ENCODE results near the gene PEAK1.

PEAK1 gene

DNA sequence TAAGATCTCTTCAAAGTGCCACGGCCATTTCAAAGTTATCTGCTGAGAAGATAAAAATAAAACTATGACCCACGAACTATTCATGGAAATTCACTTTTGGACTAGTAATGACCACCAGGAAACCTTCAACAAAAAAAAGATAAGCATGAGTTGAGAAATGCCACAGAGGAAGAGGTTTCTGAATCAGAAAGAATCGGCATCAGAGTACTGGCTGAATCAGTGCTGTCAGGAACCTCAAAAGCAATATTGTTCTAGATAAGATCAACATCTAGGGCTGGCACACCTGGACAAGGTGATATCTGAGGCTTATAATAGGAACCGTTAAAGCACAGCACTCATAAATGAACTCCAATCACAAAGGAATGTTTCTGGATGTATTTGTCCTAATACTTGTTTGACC is 72.7 kb downstream of the PEAK1 start:
- ATAC-seq (ENCODE audit: low read depth) (no peak), DNase-seq (ENCODE audit: low spot score in 2 of 2) (no peak)
- Mint-ChIP-seq H3K4me3 (no peak overlapping the region), H3K27ac (no peak overlapping the region), H3K27me3 (no peaks in the 10 kb centered on the region), H3K36me3 (peaks cover 16% of the 10 kb centered on the region), H3K4me1 (peaks cover 2% of the 10 kb centered on the region), H3K9me3 (peaks cover under 1% of the 10 kb centered on the region)

DNA sequence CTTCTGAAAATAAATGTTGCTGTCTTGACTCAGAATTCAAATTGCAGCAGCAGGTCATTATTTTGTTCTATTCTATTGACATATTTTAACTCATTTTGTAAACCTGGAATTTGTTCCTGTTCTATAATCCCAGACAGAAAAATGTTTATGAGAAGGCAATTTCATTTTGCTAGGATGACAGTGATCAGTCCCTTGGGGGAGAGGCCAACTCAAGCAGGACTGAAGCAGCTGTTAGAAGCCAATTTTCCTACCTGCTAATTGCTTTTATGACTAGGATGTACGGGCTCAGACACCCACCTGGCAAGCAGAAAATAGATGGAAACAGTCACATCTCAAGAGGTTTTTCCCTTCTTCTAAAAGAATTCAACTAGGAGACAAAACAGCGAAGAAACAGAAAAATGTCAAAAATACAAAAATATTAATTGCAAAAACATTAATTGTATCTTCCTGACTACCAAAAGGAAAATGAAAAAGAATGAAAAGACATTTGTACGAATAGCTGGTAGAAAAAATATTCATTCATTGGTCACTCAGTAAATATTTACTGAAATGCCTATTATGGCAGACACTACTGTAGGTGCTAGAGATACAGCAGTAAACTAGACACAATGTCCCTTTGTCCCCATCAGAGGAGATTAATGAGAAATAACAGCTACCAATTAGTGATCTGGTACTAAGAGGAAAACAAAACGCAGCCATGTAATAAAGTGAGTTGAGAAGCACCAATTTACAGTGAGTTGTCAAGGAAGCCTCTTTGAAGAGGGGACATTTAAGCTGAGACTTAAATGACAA is 73.5 kb downstream of the PEAK1 start:
- DNase-seq (ENCODE audit: low spot score in 2 of 2) (no peak), ATAC-seq (ENCODE audit: low read depth) (no peak)
- Mint-ChIP-seq H3K4me3 (no peak overlapping the region), H3K27ac (no peak overlapping the region), H3K9me3 (peaks cover 5% of the 10 kb centered on the region), H3K4me1 (peaks cover 2% of the 10 kb centered on the region), H3K36me3 (peaks cover 20% of the 10 kb centered on the region), H3K27me3 (no peaks in the 10 kb centered on the region)

DNA sequence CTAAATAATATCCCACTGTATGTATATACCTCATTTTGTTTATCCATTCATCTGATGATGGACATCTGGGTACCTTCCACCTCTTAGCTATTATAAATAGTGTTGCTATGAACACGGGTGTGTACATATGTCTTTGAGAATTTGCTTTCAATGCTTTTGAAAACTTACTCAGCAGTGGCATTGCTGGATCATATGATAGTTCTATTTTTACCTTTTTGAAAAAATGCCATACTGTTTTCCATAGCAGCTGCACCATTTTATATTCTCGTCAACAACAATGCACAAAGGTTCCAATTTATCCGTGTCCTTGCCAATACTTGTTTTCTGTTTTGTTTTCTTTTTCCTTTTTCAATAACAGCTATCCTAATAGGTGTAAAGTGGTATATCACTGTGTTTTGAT is 77.1 kb downstream of the PEAK1 start:
- no peaks in the 10 kb centered on the region for H3K4me1 Mint-ChIP-seq
- ATAC-seq (ENCODE audit: low read depth) (no peak), DNase-seq (ENCODE audit: low spot score in 2 of 2) (no peak)
- H3K9me3 Mint-ChIP-seq: peaks cover 5% of the 10 kb centered on the region
- no peaks in the 10 kb centered on the region for H3K27me3 Mint-ChIP-seq
- H3K36me3 Mint-ChIP-seq: peaks cover 20% of the 10 kb centered on the region
- no peak overlapping the region for H3K27ac Mint-ChIP-seq
- no peak overlapping the region for H3K4me3 Mint-ChIP-seq

DNA sequence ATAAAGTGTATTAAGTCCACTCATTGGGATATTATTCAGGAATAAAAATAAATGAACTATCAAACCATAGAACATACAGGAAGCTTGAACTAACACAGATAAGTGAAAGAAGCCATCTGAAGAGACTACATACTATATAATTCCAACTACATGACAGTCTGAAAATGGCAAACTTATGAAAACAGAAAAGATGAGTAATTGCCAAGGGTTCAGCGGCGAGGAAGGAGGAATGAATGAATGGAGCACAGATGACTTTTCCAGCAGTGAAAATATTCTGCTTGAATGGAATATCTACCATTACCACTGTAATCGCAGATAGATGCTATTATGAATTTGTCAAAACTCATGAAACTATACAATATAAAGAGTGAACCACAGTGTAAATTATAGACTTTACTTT is 79.7 kb downstream of the PEAK1 start:
- H3K27ac Mint-ChIP-seq: no peak overlapping the region
- H3K36me3 Mint-ChIP-seq: peaks cover 16% of the 10 kb centered on the region
- peaks cover 5% of the 10 kb centered on the region for H3K9me3 Mint-ChIP-seq
- ATAC-seq (ENCODE audit: low read depth) (no peak), DNase-seq (ENCODE audit: low spot score in 2 of 2) (no peak)
- H3K4me3 Mint-ChIP-seq: no peak overlapping the region
- peaks cover 2% of the 10 kb centered on the region for H3K4me1 Mint-ChIP-seq
- H3K27me3 Mint-ChIP-seq: no peaks in the 10 kb centered on the region

DNA sequence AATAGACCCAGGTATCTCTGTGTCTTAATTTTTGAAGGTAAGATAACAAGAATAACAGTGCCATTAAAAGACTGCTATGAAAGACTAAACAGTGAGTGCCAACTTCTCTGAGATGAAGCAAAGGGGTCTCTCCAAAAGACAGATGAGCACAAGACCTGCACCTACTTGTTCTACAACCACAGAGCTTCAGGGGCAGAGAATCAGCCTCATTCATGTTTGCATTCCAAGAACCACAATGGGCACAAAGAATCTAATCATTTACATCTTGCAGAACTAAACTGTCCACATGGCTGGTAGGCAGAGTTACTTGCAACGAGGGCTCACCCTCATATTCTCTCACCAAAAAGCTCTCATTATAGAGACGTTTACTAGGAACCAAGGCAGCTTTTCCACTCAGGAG is 83.9 kb downstream of the PEAK1 start:
- Mint-ChIP-seq H3K27me3 (no peaks in the 10 kb centered on the region), H3K27ac (no peak overlapping the region), H3K4me3 (no peak overlapping the region), H3K4me1 (peaks cover 2% of the 10 kb centered on the region), H3K36me3 (peaks cover 4% of the 10 kb centered on the region), H3K9me3 (no peaks in the 10 kb centered on the region)
- no peak for DNase-seq (ENCODE audit: low spot score in 2 of 2)
- no peak for ATAC-seq (ENCODE audit: low read depth)

DNA sequence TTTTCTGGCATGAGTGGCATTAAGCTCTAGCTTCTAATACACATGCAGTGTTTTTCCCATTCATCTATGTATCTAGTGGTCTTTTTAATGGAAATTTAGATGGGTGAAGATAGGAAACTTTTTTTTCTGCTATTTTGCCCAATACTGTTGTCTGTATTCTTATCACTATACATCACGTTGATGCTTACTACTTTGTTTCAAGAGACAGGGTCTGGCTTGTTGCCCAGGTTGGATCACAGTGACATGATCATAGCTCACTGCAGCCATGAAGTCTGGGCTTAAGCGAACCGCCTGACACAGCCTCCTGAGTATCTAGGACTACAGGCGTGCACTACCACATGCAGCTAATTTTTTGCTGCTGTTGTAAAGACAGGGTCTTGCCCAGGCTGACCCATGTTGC is 84.6 kb downstream of the PEAK1 start:
- H3K4me1 Mint-ChIP-seq: peaks cover 6% of the 10 kb centered on the region
- H3K27ac Mint-ChIP-seq: no peak overlapping the region
- no peaks in the 10 kb centered on the region for H3K27me3 Mint-ChIP-seq
- DNase-seq (ENCODE audit: low spot score in 2 of 2): no peak
- peaks cover 3% of the 10 kb centered on the region for H3K36me3 Mint-ChIP-seq
- H3K9me3 Mint-ChIP-seq: no peaks in the 10 kb centered on the region
- ATAC-seq (ENCODE audit: low read depth): no peak
- H3K4me3 Mint-ChIP-seq: no peak overlapping the region

DNA sequence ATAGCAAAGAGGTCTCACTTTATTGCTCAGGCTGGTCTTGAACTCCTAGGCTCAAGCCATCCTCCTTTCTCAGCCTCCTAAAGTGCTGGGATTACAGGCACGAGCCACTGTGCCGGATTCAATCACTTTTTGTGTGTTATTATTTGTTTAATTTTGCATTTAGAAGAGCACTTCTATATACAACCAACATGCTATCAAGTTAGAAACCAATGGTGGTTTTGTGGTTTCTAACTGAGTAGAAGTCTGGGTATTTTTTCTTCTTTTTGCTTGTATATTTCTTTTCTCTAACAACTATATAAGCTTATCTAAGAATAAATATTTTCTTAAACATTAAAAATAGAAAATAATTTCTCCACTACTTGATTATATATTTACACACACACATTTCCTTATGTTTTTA is 86.7 kb downstream of the PEAK1 start:
- Mint-ChIP-seq H3K4me3 (no peak overlapping the region), H3K27me3 (no peaks in the 10 kb centered on the region), H3K36me3 (peaks cover 3% of the 10 kb centered on the region), H3K9me3 (no peaks in the 10 kb centered on the region), H3K27ac (no peak overlapping the region), H3K4me1 (peaks cover 6% of the 10 kb centered on the region)
- no peak for ATAC-seq (ENCODE audit: low read depth)
- DNase-seq (ENCODE audit: low spot score in 2 of 2): no peak

DNA sequence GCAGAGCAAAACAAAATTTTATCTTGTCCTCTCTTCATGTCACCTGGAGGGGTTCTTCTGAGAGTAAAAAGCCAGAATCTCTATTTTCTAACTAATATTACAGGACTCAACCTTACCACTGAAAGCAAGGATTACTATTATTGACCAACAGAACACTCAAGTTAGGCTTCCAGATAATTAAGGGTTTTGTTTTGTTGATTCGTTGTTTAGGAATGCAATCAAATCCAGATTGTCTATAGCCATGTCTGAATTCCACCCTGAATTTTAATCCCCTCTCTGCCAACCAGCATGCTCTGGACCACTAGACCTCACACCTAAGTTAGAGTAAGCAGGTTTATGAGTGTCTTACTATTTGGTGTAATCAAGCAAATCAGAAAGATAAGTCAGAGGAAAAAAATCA is 90.7 kb downstream of the PEAK1 start:
- no peak for DNase-seq (ENCODE audit: low spot score in 2 of 2)
- no peak for ATAC-seq (ENCODE audit: low read depth)
- Mint-ChIP-seq H3K36me3 (peaks cover 4% of the 10 kb centered on the region), H3K4me1 (peaks cover 6% of the 10 kb centered on the region), H3K27ac (no peak overlapping the region), H3K27me3 (no peaks in the 10 kb centered on the region), H3K4me3 (no peak overlapping the region), H3K9me3 (no peaks in the 10 kb centered on the region)

DNA sequence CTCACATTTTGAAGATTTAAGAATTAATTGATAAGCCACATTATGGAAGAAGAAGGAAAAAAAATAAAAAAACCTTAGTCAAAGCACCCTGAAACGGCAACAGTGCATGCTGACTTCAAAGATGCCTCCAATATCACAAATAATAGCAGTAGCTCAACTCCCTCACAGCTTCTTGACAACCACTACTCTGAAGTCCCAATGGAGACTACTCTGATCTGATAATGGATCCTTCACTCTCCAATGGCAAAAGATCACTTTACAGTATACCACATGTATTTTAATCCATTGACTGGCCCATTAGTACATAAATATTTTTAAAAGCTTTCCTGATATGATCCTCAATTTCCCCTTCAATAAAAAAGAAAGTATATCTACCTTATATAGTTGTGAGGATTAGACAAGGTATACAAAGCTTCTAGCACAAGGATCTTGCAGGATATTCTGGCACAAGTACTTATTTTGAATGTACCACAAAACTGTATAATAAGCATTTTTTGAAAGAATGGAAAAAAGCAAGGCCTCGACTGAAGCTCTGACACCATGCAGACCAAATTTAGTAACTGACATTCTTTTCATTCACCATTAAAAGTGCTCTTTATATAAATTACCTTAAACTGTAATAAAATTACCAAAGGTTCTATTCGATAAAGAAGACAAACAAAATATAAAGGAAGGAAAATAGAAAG is 91.9 kb downstream of the PEAK1 start:
- Mint-ChIP-seq H3K27me3 (no peaks in the 10 kb centered on the region), H3K9me3 (no peaks in the 10 kb centered on the region), H3K4me3 (no peak overlapping the region), H3K27ac (no peak overlapping the region), H3K36me3 (peaks cover 4% of the 10 kb centered on the region), H3K4me1 (peaks cover 6% of the 10 kb centered on the region)
- ATAC-seq (ENCODE audit: low read depth) (no peak), DNase-seq (ENCODE audit: low spot score in 2 of 2) (no peak)

DNA sequence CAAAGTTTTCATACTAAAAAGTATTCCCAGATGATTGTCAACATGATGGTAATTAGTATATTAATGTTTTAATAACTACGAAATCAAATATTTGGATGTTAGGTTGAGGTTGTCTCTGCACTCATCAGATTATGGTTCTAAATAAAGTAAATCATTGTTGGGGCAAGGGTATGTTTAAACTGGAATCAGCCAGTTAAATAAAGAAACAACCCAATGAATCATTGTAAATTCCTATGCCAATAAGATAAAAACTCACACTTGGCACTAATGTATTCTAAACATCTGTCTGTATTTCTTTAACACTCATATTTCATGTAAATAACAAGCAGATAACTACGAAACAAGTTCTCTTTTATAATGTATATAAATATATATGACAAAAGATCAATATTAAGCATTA is 92.7 kb downstream of the PEAK1 start:
- no peak for ATAC-seq (ENCODE audit: low read depth)
- H3K36me3 Mint-ChIP-seq: peaks cover 4% of the 10 kb centered on the region

DNA sequence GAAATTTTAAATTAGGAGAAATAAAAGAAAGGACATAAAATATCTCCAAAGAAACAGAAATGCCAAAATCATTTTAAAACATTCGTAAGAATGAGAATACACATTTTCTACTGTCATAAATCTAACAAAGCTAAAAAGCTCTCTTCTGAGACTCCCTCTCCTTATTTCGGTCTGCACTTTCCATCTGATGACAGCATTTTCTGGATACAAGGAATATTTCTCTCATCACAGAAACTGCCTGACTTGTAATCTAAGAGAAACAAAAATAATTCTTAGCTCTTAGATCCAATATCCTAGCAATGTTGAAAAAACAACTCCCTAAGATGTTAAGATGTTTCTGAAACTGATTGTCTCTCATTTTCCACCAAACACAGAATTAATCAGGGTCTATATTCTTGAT is 93.5 kb downstream of the PEAK1 start:
- DNase-seq (ENCODE audit: low spot score in 2 of 2): no peak
- Mint-ChIP-seq H3K4me1 (peaks cover 6% of the 10 kb centered on the region), H3K4me3 (no peak overlapping the region), H3K27me3 (no peaks in the 10 kb centered on the region), H3K27ac (no peak overlapping the region), H3K36me3 (peaks cover 8% of the 10 kb centered on the region), H3K9me3 (no peaks in the 10 kb centered on the region)
- ATAC-seq (ENCODE audit: low read depth): no peak

More for the DNA sequence above, 92.7 kb downstream of the PEAK1 start:
- no peak for DNase-seq (ENCODE audit: low spot score in 2 of 2)
- H3K4me1 Mint-ChIP-seq: peaks cover 6% of the 10 kb centered on the region
- no peak overlapping the region for H3K27ac Mint-ChIP-seq
- no peak overlapping the region for H3K4me3 Mint-ChIP-seq
- H3K27me3 Mint-ChIP-seq: no peaks in the 10 kb centered on the region
- no peaks in the 10 kb centered on the region for H3K9me3 Mint-ChIP-seq

DNA sequence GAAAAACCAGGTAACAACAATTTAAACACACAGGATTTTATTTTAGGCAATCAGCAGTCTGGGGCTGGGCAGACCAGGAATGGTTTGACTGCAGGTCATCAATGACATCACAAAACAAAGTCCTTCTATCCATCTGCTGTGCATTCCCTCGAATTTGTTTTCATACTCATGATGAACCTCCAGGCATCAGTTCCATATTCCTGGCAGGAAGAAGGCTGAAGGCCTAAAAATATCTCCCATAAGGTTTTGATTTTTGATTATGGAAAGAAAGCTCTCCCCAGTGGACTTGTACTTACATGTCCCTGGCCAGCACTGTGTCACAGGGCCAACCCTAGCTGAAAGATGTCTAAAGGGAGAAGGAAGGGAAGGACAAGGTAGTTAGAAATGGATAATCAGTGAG is 107.4 kb downstream of the PEAK1 start:
- Mint-ChIP-seq H3K9me3 (no peaks in the 10 kb centered on the region), H3K36me3 (peaks cover 6% of the 10 kb centered on the region), H3K4me3 (no peak overlapping the region), H3K27ac (no peak overlapping the region), H3K4me1 (peaks cover 14% of the 10 kb centered on the region), H3K27me3 (no peaks in the 10 kb centered on the region)
- DNase-seq (ENCODE audit: low spot score in 2 of 2) (no peak), ATAC-seq (ENCODE audit: low read depth) (no peak)

DNA sequence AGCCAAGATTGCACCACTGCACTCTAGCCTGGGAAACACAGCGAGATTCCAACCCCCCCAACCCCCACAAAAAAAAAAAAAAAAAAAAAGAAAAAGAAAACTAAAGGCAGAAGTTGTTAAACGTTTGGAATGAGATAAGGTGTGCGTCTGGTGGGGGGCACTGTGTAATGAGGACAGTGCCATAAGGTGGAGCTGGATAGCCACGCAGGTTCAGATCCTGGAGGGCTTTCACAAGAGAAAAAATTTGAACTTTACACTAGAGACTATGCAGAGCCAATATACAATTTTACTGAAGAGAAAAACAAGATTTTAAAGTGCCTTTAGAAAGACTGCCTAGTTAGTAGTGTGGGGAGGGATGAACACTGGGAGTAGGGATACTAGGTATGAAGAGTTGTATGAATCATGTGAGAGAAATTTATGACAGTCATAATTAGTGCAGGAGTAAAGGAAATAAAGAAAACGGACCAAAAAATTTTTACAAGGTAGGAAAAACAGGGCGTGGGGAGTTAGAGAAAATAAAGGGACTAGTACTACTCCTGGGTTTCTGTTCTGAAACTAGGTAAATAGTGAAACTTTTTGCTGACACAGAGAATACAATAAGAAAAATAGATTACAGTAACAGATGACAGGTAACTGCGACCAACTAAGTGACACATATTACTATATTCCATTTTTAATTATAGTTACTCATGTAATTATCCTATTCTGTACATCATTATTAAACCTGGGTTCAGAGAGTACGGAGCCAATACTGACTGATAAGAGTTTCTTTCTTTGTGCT is 108.1 kb downstream of the PEAK1 start:
- no peaks in the 10 kb centered on the region for H3K27me3 Mint-ChIP-seq
- H3K4me1 Mint-ChIP-seq: peaks cover 14% of the 10 kb centered on the region
- H3K27ac Mint-ChIP-seq: no peak overlapping the region
- H3K9me3 Mint-ChIP-seq: no peaks in the 10 kb centered on the region
- ATAC-seq (ENCODE audit: low read depth): no peak
- no peak overlapping the region for H3K4me3 Mint-ChIP-seq
- no peak for DNase-seq (ENCODE audit: low spot score in 2 of 2)
- peaks cover 6% of the 10 kb centered on the region for H3K36me3 Mint-ChIP-seq

DNA sequence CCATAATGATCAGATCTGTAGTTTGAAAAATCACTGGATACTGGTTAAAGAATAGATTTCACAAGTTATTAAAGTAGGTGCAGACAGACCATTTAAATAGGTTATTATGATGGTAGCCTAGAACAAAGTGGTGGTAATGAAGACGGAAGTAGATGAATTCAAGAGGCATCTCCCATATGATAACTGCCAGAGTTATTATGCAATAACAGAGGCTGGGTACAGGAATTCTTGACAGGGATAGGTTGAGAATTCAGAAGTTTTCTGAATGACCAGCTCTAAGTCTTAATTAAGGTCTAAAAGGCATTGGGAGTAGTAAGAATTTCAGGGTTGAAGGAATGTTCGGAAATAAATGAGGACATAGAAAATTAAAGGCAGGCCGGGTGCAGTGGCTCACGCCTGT is 108.9 kb downstream of the PEAK1 start:
- peaks cover 14% of the 10 kb centered on the region for H3K4me1 Mint-ChIP-seq
- H3K27ac Mint-ChIP-seq: peak overlapping the region; percentile 58
- ATAC-seq (ENCODE audit: low read depth) (no peak), DNase-seq (ENCODE audit: low spot score in 2 of 2) (no peak)
- H3K9me3 Mint-ChIP-seq: no peaks in the 10 kb centered on the region
- H3K27me3 Mint-ChIP-seq: no peaks in the 10 kb centered on the region
- H3K4me3 Mint-ChIP-seq: no peak overlapping the region
- H3K36me3 Mint-ChIP-seq: peaks cover 6% of the 10 kb centered on the region
